22Rv1 (cell line): ENCODE data around the gene ZDHHC3.
A peak's percentile ranks its signal among the peaks of the same experiment; 100 is the strongest.

Experiments used
- H3K27ac ChIP-seq: fragments of 450-650 bp; 2 replicates; pipeline ENCODE4 v1.5.1; 2017
- CTCF ChIP-seq: fragments of 450-650 bp; IDR thresholded peaks from 2 replicates; pipeline ENCODE4 v1.5.1; 2017; ENCODE audit warnings: mild to moderate bottlenecking
- ZFX ChIP-seq: fragments of 450-650 bp; IDR thresholded peaks from 2 replicates; pipeline ENCODE4 v1.6.1; 2017; ENCODE audit warnings: antibody characterized with exemption, borderline replicate concordance

ZDHHC3 gene

GRCh38 chr3:44995142-44995770 is 19.3 kb upstream of the ZDHHC3 start:
- H3K27ac ChIP-seq: peak overlapping the region; percentile 53; the same call in 1 of the 2 replicates
- no peak for TF ChIP-seq CTCF
- TF ChIP-seq ZFX: no peak

GRCh38 chr3:44993471-44994205 is 17.7 kb upstream of the ZDHHC3 start:
- TF ChIP-seq ZFX (no peak), CTCF (no peak)
- H3K27ac ChIP-seq: peak overlapping the region; percentile 53

- TF ChIP-seq ZFX (no peak), CTCF (peak; percentile 89)
- H3K27ac ChIP-seq: peak overlapping the region; percentile 53
Measured at GRCh38 chr3:44992555-44993470, 16.8 kb upstream of the ZDHHC3 start.

- no peak overlapping the region for H3K27ac ChIP-seq
- TF ChIP-seq ZFX: no peak
- TF ChIP-seq CTCF: no peak
Measured at GRCh38 chr3:44991326-44991725, 15.4 kb upstream of the ZDHHC3 start.

- no peak for TF ChIP-seq ZFX
- TF ChIP-seq CTCF: no peak
- H3K27ac ChIP-seq: no peak overlapping the region
Measured at GRCh38 chr3:44989636-44990373, 13.8 kb upstream of the ZDHHC3 start.

GRCh38 chr3:44989141-44989540 is 13.2 kb upstream of the ZDHHC3 start:
- TF ChIP-seq ZFX (no peak), CTCF (no peak)

More at GRCh38 chr3:44989141-44989540, 13.2 kb upstream of the ZDHHC3 start:
- H3K27ac ChIP-seq: no peak overlapping the region
